GM19239 (cell line): ENCODE results near the gene FBXW2.

Source experiments
- DNase-seq: peaks from one replicate; pipeline ENCODE4 v3.0.0; 2011; ENCODE audit warnings: low spot score; ENCODE audit not compliant: insufficient read length
- FAIRE-seq: peaks from 2 replicates; lab custom pipeline; 2011; peaks lifted over from hg19 to GRCh38; lab: Jason Lieb, UNC

Gene FBXW2

DNA sequence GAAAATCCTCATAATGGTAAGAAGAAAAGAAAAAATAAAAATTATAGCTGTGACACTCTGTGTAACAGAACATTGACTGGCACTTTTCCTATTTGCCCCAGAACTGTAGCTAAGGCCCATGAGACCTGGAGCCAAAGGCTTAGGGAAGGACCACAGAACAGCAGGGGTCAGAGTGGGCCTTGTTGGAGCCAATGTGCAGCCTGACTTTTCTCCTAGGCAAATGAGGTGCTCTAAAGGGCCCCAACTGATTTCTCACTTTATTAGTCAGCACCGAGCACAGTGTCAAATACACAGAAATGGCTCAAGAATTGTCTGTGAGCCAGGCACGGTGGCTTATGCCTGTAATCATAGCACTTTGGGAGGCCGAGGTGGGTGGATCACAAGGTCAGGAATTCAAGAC, 74.9 kb downstream of the FBXW2 start:
- FAIRE-seq = no peak
- no peak for DNase-seq

DNA sequence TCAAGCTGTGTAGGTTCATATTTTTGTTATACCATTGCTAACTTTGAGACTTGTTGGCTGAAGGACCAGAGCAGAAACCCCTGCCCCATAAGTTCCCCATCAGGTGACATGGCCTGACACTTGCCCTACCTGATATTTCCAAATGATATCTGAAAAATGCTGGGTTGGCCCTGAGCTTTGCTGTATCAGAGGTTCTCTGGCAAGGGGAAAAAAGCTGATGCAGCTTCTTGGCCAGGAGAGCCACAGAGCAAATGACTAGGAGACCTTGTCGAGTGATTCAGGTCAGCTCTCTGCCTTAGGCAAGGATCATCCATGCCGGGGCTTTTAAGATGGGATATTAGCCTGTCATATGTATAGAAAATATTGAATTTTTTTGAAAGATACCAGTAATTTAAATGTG, 76.0 kb downstream of the FBXW2 start:
- FAIRE-seq (no peak), DNase-seq (no peak)

DNA sequence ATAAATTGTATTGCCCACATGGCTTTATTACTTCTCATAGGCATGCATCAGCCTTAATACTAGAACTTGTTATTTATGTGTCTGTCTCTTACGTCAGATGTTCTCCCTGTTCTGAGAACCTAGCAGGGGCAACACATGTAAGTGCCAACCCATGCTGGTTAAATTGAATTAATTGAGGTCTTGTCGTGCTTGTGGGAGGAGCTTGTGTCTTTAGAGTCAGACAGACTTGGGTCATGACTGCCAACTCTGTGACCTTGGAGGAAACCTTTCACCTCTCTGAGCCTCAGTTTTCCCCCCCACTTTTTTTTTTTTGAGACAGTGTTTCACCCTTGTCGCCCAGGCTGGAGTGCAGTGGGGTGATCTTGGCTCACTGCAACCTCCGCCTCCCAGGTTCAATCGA, 76.7 kb downstream of the FBXW2 start:
- no peak for DNase-seq
- FAIRE-seq = no peak

DNA sequence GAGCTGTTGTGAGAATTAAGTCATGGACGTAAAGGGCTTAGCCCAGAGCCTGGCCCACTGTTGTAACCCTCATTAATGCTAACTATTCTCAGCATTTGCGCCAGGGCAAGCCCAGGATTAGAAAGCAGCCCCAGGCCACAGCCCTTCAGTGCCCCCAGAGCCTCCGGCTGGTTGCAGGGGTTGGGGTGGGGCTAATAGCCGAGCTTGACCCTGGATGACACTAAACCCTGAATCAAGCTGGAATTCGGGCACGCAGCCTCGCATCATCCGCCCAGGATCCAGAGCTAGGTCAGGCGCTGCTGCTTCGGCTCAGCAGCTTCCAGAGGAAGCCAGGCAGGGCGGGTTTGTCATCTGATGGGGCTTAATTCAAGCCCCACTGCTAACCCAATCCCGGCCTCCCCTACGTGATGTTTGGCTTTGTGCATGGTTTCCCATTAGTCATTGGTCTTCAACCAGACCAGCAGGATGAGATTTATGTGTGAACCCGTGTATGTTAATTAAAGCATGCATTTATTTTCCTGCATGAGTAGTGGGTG, 77.8 kb downstream of the FBXW2 start:
- DNase-seq (no peak), FAIRE-seq (no peak)

DNA sequence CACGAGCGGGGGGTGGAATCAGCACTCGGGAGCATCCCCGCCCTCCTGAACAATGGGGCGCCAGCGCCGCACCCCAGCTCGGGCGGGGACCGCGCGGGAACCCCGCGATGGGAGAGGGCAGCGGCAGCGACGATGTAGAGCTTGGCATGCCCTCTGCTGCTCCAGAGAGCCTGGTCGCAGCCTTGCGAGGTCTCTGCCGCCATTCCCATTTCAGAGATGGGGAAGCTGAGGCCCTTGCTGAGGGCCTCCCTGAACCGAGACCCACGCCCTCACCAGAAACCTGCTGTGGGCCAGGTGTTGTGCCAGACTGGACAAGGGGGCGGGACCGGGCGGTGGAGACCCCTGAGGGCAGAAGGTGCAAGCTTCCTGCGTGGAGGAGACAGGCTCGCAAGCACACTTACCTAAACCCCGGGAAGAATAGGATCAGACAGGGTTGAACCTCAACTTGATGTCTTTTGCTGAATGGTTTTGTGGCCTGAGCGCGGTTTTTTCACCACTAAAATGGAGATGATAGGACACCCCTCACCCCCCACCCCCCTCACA, 78.3 kb downstream of the FBXW2 start:
- peak; percentile 21 for FAIRE-seq
- no peak for DNase-seq

DNA sequence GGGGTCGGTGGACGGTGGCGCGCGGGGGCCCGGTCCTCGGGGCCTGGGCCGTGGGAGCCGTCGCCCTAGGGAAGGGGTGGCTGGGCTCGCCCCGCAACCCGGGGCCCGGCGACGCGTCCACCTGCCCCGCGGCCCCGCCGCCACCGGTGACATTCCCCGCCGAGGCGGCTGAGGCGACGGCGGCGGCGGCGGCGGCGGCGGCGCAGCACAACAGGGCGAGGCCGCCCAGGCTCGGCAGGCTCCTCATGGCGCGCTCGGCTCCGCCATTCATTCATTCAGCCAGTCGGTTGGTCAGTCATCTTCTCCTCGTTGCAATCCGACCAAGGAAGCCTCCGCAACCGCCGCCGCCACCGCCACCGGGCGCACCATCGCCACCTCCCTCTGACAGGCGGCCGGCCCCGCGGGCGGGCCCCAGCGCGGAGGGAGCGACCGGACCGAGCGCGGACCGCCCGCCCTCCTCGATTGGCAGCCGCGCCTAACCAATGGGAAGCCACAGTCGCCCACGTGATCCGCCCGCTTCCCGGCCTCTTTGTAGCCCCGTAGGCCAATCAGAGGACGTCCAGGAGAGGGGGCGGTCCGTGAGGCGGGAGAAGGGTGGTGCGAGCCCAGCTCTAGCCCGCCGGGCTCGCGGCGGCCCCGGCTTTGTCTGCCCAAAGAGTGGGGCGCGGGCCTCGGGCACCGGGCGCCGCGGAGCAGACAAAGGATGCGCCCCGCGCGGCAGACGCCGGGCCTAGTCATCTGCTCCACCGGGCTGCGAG, 78.9 kb downstream of the FBXW2 start, which contains the start of gene MEGF9:
MEGF9 (minus strand) TSS at position 383 of the 758 bp plus-strand sequence; CDS start at position 271, 112 bp downstream.
- FAIRE-seq (peak; percentile 92), DNase-seq (peak; percentile 88)

DNA sequence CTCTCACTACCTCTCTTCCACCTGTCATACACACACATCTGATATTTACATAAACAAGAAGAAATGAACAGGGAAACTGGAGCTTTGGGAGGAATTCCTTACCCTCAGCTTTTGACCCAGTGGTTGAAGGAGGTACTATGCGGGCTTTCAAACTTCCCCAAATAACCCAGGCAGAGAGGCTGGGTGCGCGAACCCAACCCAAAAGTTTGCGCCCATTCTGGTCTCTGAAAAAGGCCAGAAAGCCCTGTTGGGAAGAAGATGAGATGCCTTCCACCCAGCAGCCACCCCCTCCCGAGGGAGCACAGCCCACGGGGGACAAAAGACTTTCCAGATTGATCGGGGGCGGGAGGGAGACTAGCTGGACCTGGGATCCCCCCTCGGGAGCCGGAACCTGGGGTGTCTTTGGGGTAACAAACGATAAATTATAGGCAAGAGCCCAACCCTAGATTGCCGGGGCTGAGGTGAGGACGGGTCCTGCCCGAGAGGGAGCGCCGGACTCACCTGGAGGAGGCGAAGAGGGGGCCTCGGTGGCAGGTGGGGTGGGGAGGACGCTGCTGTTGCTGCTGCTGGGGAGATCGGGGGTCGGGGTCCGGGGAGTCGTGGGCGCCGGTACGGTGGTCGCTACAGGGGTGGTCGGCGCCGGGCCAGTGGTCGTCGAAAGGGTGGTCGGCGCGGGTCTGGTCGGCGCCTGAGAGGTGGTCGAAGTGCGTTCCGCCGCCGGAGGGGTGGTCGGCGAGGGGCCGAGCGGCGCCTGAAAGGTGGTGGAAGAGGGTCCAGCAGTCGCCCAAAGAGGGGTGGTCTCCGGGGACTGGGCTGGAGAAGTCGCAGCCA, 79.7 kb downstream of the FBXW2 start:
- FAIRE-seq (no peak), DNase-seq (no peak)

DNA sequence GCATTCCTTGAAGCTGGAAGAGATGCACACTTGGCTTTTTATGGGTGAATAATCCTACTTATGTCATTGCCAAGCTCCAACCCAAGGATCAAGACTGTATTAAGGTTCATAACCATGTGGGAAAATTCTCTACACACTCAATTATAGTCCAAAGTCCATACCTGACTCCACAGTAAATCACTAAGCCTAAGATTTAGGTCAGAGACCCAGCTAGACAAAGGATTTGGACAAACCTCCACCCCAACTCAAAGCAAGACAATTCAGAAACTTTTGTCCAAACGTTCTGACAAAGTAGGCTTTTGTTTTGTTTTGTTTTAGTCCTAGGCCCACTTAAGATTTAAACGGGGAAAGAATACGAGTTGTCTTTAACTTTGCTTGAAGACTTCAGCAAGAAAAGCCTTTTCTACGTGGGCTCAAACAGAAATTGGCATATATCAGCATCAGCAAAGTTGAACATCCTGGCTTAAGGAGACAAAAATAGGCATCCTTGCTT, 80.6 kb downstream of the FBXW2 start:
- peak; percentile 61 for FAIRE-seq
- no peak for DNase-seq

DNA sequence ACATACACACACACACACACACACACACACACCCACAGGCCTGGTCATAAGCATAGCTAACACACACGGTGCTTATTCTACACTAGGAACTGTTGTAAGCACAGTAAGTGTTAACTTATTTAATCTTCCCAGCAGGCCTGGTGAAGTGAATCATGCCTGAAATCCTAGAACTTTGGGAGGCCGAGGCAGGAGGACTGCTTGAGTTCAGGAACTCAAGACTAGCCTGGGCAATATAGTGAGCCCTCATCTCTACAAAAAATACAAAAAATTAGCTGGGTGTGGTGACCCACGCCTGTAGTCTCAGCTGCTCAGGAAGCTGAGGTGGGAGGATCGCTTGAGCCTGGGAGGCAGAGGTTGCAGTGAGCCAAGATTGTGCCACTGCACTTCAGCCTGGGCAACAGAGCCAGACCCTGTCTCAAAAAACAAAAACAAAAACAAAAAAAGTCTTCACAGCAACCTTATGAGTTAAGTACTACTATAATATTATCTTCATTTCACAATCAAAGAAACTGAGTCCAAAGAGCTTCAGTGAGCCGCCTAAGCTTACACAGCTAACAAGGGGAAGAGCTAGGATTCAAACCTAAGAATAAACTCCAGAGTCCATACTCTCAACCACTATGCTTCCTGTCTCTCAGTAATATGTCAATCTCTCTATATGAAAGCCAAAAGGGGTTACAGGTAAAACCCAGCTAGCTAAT, 81.2 kb downstream of the FBXW2 start:
- DNase-seq = no peak
- FAIRE-seq = no peak

DNA sequence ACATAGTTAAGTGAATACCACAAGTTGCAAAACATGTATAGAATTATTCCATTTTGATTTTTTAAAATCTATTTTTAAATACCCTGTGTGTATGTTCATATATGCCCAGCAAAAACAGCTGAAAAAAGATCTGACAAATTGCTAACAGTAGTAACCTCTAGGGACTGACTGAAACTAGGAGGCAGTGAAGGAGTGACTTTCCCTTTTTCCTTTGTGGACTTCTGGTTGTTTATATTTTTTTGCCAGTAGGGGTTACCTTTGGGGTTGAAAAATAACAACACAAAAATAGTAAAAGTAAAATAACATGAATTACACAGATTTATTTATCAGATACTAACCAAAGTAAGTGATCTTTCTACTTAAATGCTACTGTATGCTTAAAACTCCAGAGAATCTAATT, 81.9 kb downstream of the FBXW2 start:
- FAIRE-seq (no peak), DNase-seq (no peak)

DNA sequence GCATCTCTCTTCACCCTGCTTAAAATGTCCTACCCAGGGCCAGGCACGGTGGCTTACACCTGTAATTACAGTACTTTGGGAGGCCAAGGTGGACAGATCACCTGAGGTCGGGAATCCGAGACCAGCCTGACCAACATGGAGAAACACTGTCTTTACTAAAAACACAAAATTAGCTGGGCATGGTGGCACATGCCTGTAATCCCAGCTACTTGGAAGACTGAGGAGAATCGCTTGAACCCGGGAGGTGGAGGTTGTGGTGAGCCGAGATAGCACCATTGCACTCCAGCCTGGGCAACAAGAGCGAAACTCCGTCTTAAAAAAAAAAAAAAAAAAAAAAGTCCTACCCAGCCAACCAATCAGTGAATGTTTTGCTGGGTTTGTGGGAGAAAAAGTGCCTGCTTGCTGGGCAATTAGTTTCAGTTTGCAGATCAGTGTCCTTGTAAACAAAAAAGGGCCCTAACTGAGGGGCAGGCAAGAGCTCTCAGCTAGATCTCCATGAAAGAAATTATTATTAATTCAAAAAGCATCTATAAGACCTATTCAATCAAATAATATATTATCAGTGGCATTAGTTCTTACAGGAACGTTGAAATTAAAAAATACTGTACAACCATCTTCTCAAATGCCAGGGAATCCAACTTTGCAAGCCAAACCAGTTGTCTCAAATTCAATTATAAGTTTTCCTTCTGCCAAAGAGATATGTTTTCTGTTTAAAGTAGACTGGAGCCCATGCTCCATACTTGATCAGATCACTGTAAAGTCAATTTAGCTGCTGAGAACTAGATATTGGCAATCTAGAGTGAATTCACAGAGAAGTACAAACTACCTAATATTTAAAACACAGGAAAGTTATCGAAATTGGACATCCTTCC, 82.9 kb downstream of the FBXW2 start:
- peak; percentile 42 for DNase-seq
- peak; percentile 11 for FAIRE-seq

DNA sequence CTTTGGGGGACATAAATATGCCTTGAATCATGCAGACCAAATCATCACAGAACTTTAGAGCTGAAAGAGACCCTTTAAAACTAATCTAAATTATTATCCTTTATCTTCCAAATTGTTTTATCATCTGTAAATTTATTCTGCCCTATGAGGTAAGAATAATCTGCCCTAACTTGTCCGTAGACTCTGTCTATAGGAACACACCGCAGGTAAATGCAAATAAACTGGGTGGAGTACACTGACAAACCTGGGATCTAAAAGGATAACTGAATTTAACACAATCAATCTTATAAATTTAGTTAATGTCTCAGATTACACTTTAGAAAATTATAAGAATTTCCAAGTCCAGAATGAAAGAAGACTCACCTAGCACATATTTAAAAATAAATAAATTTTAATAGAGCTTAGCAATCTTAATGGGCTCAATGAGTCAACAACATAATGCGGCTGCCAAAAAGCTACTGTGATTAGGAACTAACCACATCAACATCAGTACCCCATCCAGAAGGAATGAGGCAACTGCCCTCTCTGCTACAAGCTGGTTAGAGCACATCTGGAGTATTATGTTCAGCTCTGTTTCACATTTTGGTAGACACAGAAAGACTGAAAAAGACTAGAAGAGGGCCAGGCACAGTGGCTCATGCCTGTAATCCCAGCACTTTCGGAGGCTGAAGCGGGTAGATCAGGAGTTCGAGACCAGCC, 84.5 kb downstream of the FBXW2 start:
- FAIRE-seq (no peak), DNase-seq (no peak)

DNA sequence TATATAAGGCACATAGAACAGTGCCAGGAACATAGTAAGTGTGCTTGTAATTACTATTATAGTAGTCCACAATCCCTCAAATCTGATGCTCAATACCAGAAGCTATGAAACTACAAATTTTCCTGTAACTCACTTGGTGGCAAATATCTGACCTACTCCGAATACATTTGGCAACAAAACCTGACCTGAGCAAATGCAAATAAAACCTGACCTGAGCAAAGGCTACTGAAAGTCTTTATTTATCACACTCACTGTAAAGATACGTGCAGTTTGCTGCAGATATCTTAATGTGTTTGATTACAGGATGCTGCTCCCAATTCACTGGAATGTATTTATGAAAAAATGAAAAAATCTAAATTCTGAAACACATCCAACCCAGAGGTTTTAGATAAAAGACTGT, 86.0 kb downstream of the FBXW2 start:
- no peak for FAIRE-seq
- no peak for DNase-seq
